NCI-H187 (cell line): ENCODE data around the gene PLA2G6.

Source experiments
- DNase-seq, 2 experiments: peaks; one replicate each; lab custom pipeline; 2025; lab: John Stamatoyannopoulos, UW

PLA2G6 gene

GRCh38 chr22:38213319-38213989, 31.8 kb upstream of the PLA2G6 start:
- DNase-seq = no peak

- DNase-seq = no peak
Measured at GRCh38 chr22:38212442-38212841, 30.8 kb upstream of the PLA2G6 start.

GRCh38 chr22:38211556-38211955, 29.9 kb upstream of the PLA2G6 start:
- no peak for DNase-seq

- no peak for DNase-seq
Measured at GRCh38 chr22:38208551-38208968, 26.9 kb upstream of the PLA2G6 start.

- DNase-seq = no peak
Measured at GRCh38 chr22:38207898-38208432, 26.3 kb upstream of the PLA2G6 start.

GRCh38 chr22:38205261-38206128, 23.9 kb upstream of the PLA2G6 start:
- DNase-seq = no peak

- no peak for DNase-seq
Measured at GRCh38 chr22:38204784-38205183, 23.2 kb upstream of the PLA2G6 start.

GRCh38 chr22:38203855-38204514, 22.4 kb upstream of the PLA2G6 start:
- DNase-seq = no peak

GRCh38 chr22:38203090-38203810, 21.6 kb upstream of the PLA2G6 start:
- no peak for DNase-seq

- DNase-seq = no peak
Measured at GRCh38 chr22:38202437-38203089, 20.9 kb upstream of the PLA2G6 start.

GRCh38 chr22:38201711-38202436, 20.2 kb upstream of the PLA2G6 start, which contains the start of gene MAFF:
Gene MAFF, plus strand, starts transcription at chr22:38201994. Its CDS starts 11,860 bp downstream, at chr22:38213854.
- peak; percentile 53 to 54 for DNase-seq

- DNase-seq = no peak
Measured at GRCh38 chr22:38201371-38201710, 19.7 kb upstream of the PLA2G6 start.

- DNase-seq = no peak
Measured at GRCh38 chr22:38199826-38200559, 18.4 kb upstream of the PLA2G6 start.

- DNase-seq = no peak
Measured at GRCh38 chr22:38196791-38197419, 15.3 kb upstream of the PLA2G6 start.

GRCh38 chr22:38193580-38193979, 11.9 kb upstream of the PLA2G6 start:
- DNase-seq = no peak

GRCh38 chr22:38192475-38192863, 10.8 kb upstream of the PLA2G6 start:
- DNase-seq = no peak

GRCh38 chr22:38191731-38192474, 10.3 kb upstream of the PLA2G6 start:
- no peak for DNase-seq

- no peak for DNase-seq
Measured at GRCh38 chr22:38191055-38191454, 9.4 kb upstream of the PLA2G6 start.

GRCh38 chr22:38190581-38190980, 9.0 kb upstream of the PLA2G6 start:
- DNase-seq = no peak
